GM12878 (cell line): Measurements from ENCODE around the gene CD300H. TPM values are rescaled to one million over a fixed set of nuclear protein-coding genes. Genes with fewer than 3 reads are reported as not detected.
"Not testable (repeated sequence)": the region's sequence is repeated elsewhere in the genome, so short reads cannot be mapped to it uniquely, and the experiment has no call there.

Experiments used
- ATAC-seq: fragments of 200-7000 bp; cut with Tn5 transposase; 3 replicates; pipeline ENCODE4 v1.9.1; 2020; ENCODE audit warnings: mild to moderate bottlenecking, moderate library complexity
- BruUV-seq: library from RNA; stranded (reverse); fragments of 400-500 nt; replicated peaks from 2 replicates; lab custom pipeline; 2021; lab: Mats Ljungman, UMichigan
- CTCF ChIA-PET: fragments of 300-600 bp; sonication (Branson Sonifier 250); formaldehyde crosslinking; extraction: SDS; loops from one replicate; lab custom pipeline; 2021; ENCODE audit warnings: inconsistent platforms; lab: Yijun Ruan, JAX
- POLR2A ChIA-PET: fragments of 350-600 bp; formaldehyde crosslinking; extraction: SDS; loops from one replicate; lab custom pipeline; 2021; ENCODE audit warnings: inconsistent platforms; lab: Charles Lee
- RAD21 ChIA-PET: fragments of 300-600 bp; sonication (Branson Sonifier 250); formaldehyde crosslinking; loops from one replicate; lab custom pipeline; 2023; ENCODE audit warnings: antibody characterized with exemption; ENCODE audit not compliant: unreplicated experiment; lab: Charles Lee
- SMC1A ChIA-PET: fragments of 300-600 bp; sonication (Branson Sonifier 250); formaldehyde crosslinking; loops from one replicate; lab custom pipeline; 2023; ENCODE audit not compliant: unreplicated experiment, uncharacterized antibody; lab: Charles Lee
- DNase-seq: peaks from one replicate; pipeline ENCODE4 v3.0.0-alpha.2; 2011; ENCODE audit warnings: low read depth, low spot score
- FAIRE-seq: peaks from 3 replicates; lab custom pipeline; 2011; peaks lifted over from hg19 to GRCh38; lab: Jason Lieb, UNC
- H2AFZ ChIP-seq: 2 replicates; pipeline ENCODE4 v1.6.0; 2011; ENCODE audit warnings: low read depth, low read length, control low read depth; ENCODE audit not compliant: control insufficient read depth
- H3K27ac ChIP-seq: 2 replicates; pipeline ENCODE4 v1.5.1; 2011; ENCODE audit warnings: control low read depth; ENCODE audit not compliant: control insufficient read depth, insufficient read depth
- H3K27me3 ChIP-seq, 2 experiments: replicated peaks in 1 of 2; 2 replicates each; pipeline versions ENCODE4 v1.6.0 to v1.6.1; 2011; ENCODE audit warnings: low read length in 1 of 2; ENCODE audit not compliant: control insufficient read depth in 2 of 2, insufficient read depth in 2 of 2
- H3K36me3 ChIP-seq, 2 experiments: 2 replicates each; pipeline ENCODE4 v1.5.1; 2011; ENCODE audit warnings: low read length in 1 of 2; ENCODE audit not compliant: control insufficient read depth in 2 of 2, insufficient read depth in 2 of 2
- H3K4me1 ChIP-seq: 2 replicates; pipeline ENCODE4 v1.6.1; 2011; ENCODE audit warnings: mild to moderate bottlenecking, low read length, moderate library complexity, mixed read lengths; ENCODE audit not compliant: control insufficient read depth, insufficient read depth
- H3K4me2 ChIP-seq: 2 replicates; pipeline ENCODE4 v1.6.0; 2011; ENCODE audit warnings: control low read depth; ENCODE audit not compliant: control insufficient read depth, insufficient read depth
- H3K4me3 ChIP-seq: fragments of 200-600 bp; sonication (generic); 2 replicates; pipeline ENCODE4 v1.5.1; 2016
- H3K79me2 ChIP-seq: 2 replicates; pipeline ENCODE4 v1.6.0; 2011; ENCODE audit warnings: low read length; ENCODE audit not compliant: control insufficient read depth, insufficient read depth
- H3K9ac ChIP-seq: 2 replicates; pipeline ENCODE4 v1.8.0; 2011; ENCODE audit warnings: low read length, control low read depth, mixed read lengths; ENCODE audit not compliant: control insufficient read depth, insufficient read depth
- H3K9me3 ChIP-seq: replicated peaks from 3 replicates; pipeline ENCODE4 v1.5.1; 2011; ENCODE audit warnings: mild to moderate bottlenecking, low read length; ENCODE audit not compliant: control insufficient read depth, insufficient read depth
- H4K20me1 ChIP-seq: 2 replicates; pipeline ENCODE4 v1.6.0; 2011; ENCODE audit not compliant: control insufficient read depth, insufficient read depth
- DPF2 ChIP-seq: fragments of 450-650 bp; IDR thresholded peaks from 2 replicates; pipeline ENCODE4 v1.6.1; 2017; ENCODE audit warnings: mild to moderate bottlenecking
- FOXK2 ChIP-seq: fragments of 450-650 bp; IDR thresholded peaks from 2 replicates; pipeline ENCODE4 v1.6.1; 2017; ENCODE audit warnings: mild to moderate bottlenecking, moderate library complexity
- IKZF2 ChIP-seq, 2 experiments: fragments of 450-650 bp; IDR thresholded peaks; 2 replicates each; pipeline ENCODE4 v1.6.1; 2017; ENCODE audit warnings: mild to moderate bottlenecking in 2 of 2, moderate library complexity in 2 of 2
- PAX5 ChIP-seq: IDR thresholded peaks from 2 replicates; pipeline ENCODE4 v1.6.1; 2011; ENCODE audit warnings: low read depth, low read length, borderline replicate concordance
- SMC3 ChIP-seq: IDR thresholded peaks from 2 replicates; pipeline ENCODE4 v1.6.1; 2011; ENCODE audit warnings: low read length, improper control_type of control experiment, borderline replicate concordance
- YY1 ChIP-seq: IDR thresholded peaks from 2 replicates; pipeline ENCODE4 v1.6.1; 2011; ENCODE audit warnings: low read depth, mild to moderate bottlenecking, low read length
- WGBS: methylation state at CpG from one replicate; pipeline ENCODE4 v1.1.6; 2016; ENCODE audit warnings: low lambda C conversion rate; ENCODE audit not compliant: insufficient replicate concordance, insufficient coverage; ENCODE audit errors: missing lambda C conversion rate; 5-methylcytosine and 5-hydroxymethylcytosine counted together
- in situ Hi-C: fragments of 300-500 bp; cut with MboI; formaldehyde crosslinking; loops from 9 replicates; pipeline ENCODE4 v1.14.3; 2018; ENCODE audit warnings: mixed read lengths
- intact Hi-C: fragments of 100-400 bp; cut with micrococcal nuclease; formaldehyde crosslinking; loops from one replicate; pipeline ENCODE4 v1.14.2; 2022; ENCODE audit not compliant: unreplicated experiment
- polyA plus RNA-seq, 11 experiments: library from polyadenylated mRNA; depleted of rRNA in 4 of 11; unstranded in 6 of 11; stranded (reverse) in 5 of 11; fragments of >200 nt; fragmentation: Nextera tagmentation in 4 of 11; fragmentation: Illumina TruSeq in 1 of 11; extraction: Ambion mirVana in 4 of 11; extraction: Trizol in 1 of 11; gene quantifications; 1 replicate in 1 of 11; 2 replicates in 10 of 11; pipeline versions ENCODE4 v1.2.1 to v1.2.3, GENCODE V29; 2011 to 2016; ENCODE audit warnings: inconsistent platforms in 2 of 11, missing spikeins in 2 of 11, low read depth in 1 of 11
- total RNA-seq, 4 experiments: library from RNA; depleted of rRNA in 3 of 4; stranded (reverse); fragments of >200 nt in 3 of 4; fragmentation: Illumina TruSeq in 1 of 4; extraction: Trizol in 1 of 4; gene quantifications; 2 replicates each; pipeline versions ENCODE4 v1.2.1 to v1.2.3, GENCODE V29; 2013 to 2021
- TF ChIP-seq, protein P1 (sequence below): fragments of 450-650 bp; IDR thresholded peaks from 2 replicates; pipeline ENCODE4 v1.6.1; 2017; ENCODE audit warnings: mild to moderate bottlenecking, moderate library complexity
- TF ChIP-seq, protein P2 (sequence below): IDR thresholded peaks from 2 replicates; pipeline ENCODE4 v1.6.1; 2012; ENCODE audit warnings: low read depth, low read length, improper control_type of control experiment
- TF ChIP-seq, protein P3 (sequence below): fragments of 450-650 bp; IDR thresholded peaks from 2 replicates; pipeline ENCODE4 v1.6.1; 2016; ENCODE audit warnings: mild to moderate bottlenecking

The CD300H gene
- total and polyA plus RNA-seq, 10 of the 15 experiments (the other 5 are each of a cell fraction or from before 2014, with no cell fraction given): not detected

DNA sequence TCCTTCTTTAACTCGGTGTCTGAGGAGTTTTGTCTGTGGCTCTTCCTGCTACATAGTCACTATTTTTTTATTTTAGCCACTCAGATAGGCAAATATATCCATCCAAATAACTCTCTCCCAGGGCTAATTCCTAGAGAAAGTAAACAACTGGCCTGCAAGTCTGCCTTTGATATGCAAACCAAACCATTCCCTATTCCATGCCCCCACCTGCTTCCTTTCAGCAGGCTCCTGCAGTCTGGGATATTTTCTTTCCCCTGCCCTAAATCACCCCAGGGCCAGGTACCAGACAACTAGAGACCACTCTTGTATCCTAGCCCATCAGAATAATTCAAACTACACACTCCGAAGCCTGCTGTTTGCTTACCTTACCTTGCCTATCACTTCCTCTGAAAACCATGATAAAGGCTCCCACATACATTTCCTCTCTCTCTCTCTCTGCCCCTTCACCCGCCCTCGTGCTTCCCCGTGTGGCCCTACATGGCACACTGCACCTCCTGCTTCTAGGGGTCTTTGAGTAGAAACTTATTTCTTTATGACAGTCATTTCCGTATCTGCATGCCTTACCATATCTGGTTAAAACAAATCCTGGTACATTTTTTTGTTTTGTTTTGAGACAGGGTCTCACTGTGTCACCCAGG is 8.3 kb downstream of the CD300H start (continued):
- TF ChIP-seq, protein P1, sequence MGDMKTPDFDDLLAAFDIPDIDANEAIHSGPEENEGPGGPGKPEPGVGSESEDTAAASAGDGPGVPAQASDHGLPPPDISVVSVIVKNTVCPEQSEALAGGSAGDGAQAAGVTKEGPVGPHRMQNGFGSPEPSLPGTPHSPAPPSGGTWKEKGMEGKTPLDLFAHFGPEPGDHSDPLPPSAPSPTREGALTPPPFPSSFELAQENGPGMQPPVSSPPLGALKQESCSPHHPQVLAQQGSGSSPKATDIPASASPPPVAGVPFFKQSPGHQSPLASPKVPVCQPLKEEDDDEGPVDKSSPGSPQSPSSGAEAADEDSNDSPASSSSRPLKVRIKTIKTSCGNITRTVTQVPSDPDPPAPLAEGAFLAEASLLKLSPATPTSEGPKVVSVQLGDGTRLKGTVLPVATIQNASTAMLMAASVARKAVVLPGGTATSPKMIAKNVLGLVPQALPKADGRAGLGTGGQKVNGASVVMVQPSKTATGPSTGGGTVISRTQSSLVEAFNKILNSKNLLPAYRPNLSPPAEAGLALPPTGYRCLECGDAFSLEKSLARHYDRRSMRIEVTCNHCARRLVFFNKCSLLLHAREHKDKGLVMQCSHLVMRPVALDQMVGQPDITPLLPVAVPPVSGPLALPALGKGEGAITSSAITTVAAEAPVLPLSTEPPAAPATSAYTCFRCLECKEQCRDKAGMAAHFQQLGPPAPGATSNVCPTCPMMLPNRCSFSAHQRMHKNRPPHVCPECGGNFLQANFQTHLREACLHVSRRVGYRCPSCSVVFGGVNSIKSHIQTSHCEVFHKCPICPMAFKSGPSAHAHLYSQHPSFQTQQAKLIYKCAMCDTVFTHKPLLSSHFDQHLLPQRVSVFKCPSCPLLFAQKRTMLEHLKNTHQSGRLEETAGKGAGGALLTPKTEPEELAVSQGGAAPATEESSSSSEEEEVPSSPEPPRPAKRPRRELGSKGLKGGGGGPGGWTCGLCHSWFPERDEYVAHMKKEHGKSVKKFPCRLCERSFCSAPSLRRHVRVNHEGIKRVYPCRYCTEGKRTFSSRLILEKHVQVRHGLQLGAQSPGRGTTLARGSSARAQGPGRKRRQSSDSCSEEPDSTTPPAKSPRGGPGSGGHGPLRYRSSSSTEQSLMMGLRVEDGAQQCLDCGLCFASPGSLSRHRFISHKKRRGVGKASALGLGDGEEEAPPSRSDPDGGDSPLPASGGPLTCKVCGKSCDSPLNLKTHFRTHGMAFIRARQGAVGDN: no peak
- TF ChIP-seq PAX5 (no peak), IKZF2 (IDR thresholded peaks at IDR 0.05) (no peak), SMC3 (no peak), YY1 (no peak), DPF2 (no peak), FOXK2 (no peak)
- TF ChIP-seq, protein P2, sequence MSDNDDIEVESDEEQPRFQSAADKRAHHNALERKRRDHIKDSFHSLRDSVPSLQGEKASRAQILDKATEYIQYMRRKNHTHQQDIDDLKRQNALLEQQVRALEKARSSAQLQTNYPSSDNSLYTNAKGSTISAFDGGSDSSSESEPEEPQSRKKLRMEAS: no peak
- TF ChIP-seq, protein P3, sequence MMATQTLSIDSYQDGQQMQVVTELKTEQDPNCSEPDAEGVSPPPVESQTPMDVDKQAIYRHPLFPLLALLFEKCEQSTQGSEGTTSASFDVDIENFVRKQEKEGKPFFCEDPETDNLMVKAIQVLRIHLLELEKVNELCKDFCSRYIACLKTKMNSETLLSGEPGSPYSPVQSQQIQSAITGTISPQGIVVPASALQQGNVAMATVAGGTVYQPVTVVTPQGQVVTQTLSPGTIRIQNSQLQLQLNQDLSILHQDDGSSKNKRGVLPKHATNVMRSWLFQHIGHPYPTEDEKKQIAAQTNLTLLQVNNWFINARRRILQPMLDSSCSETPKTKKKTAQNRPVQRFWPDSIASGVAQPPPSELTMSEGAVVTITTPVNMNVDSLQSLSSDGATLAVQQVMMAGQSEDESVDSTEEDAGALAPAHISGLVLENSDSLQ: no peak
- TF ChIP-seq, all 136 proteins: peak for 0

DNA sequence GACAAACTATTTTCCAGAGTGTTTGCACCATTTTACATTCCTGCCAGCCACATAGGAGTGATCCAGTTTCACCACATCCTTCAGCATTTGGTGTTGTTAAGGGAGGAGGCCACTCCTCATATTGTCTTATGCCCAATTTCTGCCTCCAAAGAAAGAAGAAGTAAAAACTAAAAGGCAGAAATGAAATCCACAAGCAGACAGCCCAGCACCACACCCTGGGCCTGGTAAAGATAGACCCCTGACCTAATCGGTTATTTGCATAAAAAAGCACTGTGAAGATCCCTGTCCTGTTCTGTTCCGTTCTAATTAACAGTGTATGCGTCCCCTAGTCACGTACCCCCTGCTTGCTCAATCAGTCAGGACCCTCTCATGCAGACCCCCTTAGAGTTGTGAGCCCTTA is 8.9 kb downstream of the CD300H start:
- BruUV-seq, CTCF ChIA-PET, intact Hi-C loops: not testable (repeated sequence)

More for the DNA sequence above, 8.9 kb downstream of the CD300H start:
- RAD21 ChIA-PET, H4K20me1 ChIP-seq, H3K27me3 ChIP-seq, H3K27ac ChIP-seq, ATAC-seq, H3K9ac ChIP-seq, H2AFZ ChIP-seq, H3K9me3 ChIP-seq, FAIRE-seq, H3K4me2 ChIP-seq, H3K79me2 ChIP-seq, H3K4me3 ChIP-seq, H3K4me1 ChIP-seq, DNase-seq, in situ Hi-C loops, POLR2A ChIA-PET, H3K36me3 ChIP-seq: not testable (repeated sequence)
- SMC1A ChIA-PET: interaction anchor here (1.2 kb wide), 1 partner anchor 15 kb away, joined by 3 read pairs; no protein-coding TSS in a partner anchor
- 0% methylated on average over 4 of the region's 4 CpGs for WGBS
